ENCODE measurements around the gene RPL35A. TPM values are rescaled to one million over a fixed set of nuclear protein-coding genes. Genes with fewer than 3 reads are reported as not detected.
"Not testable (repeated sequence)": the region's sequence is repeated elsewhere in the genome, so short reads cannot be mapped to it uniquely, and the experiment has no call there.

RPL35A gene
- total RNA-seq, 1 donor, result 997 TPM

GRCh38 chr3:197940745-197941384, 9.1 kb upstream of the RPL35A start:
- H3K4me1 ChIP-seq (ENCODE audit: insufficient read depth, low read length), result no peaks in the 10 kb centered on the region
- no peak overlapping the region for H3K4me3 ChIP-seq (ENCODE audit: low read length)
- H3K27me3 ChIP-seq (ENCODE audit: insufficient read depth, low read length), result no peaks in the 10 kb centered on the region
- H3K9me3 ChIP-seq (ENCODE audit: low read depth, low read length), result no peaks in the 10 kb centered on the region

- Histone ChIP-seq H3K4me1 (ENCODE audit: insufficient read depth, low read length) (no peaks in the 10 kb centered on the region), H3K4me3 (ENCODE audit: low read length) (no peak overlapping the region), H3K9me3 (ENCODE audit: low read depth, low read length) (no peaks in the 10 kb centered on the region), H3K27me3 (ENCODE audit: insufficient read depth, low read length) (no peaks in the 10 kb centered on the region)
Measured at GRCh38 chr3:197942956-197943556, 6.9 kb upstream of the RPL35A start.

- Histone ChIP-seq H3K27me3 (ENCODE audit: insufficient read depth, low read length) (no peaks in the 10 kb centered on the region), H3K4me3 (ENCODE audit: low read length) (peak overlapping the region; percentile 99), H3K4me1 (ENCODE audit: insufficient read depth, low read length) (peaks cover 38% of the 10 kb centered on the region), H3K9me3 (ENCODE audit: low read depth, low read length) (no peaks in the 10 kb centered on the region)
Measured at GRCh38 chr3:197949191-197949777, 706 bp upstream of the RPL35A start.

GRCh38 chr3:197950677-197951061, 679 bp downstream of the RPL35A start:
- Histone ChIP-seq H3K27me3 (ENCODE audit: insufficient read depth, low read length) (no peaks in the 10 kb centered on the region), H3K4me1 (ENCODE audit: insufficient read depth, low read length) (peaks cover 38% of the 10 kb centered on the region), H3K9me3 (ENCODE audit: low read depth, low read length) (no peaks in the 10 kb centered on the region), H3K4me3 (ENCODE audit: low read length) (peak overlapping the region; percentile 99)

- Histone ChIP-seq H3K9me3 (ENCODE audit: low read depth, low read length) (no peaks in the 10 kb centered on the region), H3K4me3 (ENCODE audit: low read length) (peak overlapping the region; percentile 99), H3K4me1 (ENCODE audit: insufficient read depth, low read length) (peaks cover 38% of the 10 kb centered on the region), H3K27me3 (ENCODE audit: insufficient read depth, low read length) (no peaks in the 10 kb centered on the region)
Measured at GRCh38 chr3:197951392-197951990, 1.5 kb downstream of the RPL35A start.

- no peaks in the 10 kb centered on the region for H3K27me3 ChIP-seq (ENCODE audit: insufficient read depth, low read length)
Measured at GRCh38 chr3:197952440-197952839, 2.5 kb downstream of the RPL35A start.

GRCh38 chr3:197953325-197953724, 3.3 kb downstream of the RPL35A start:
- Histone ChIP-seq H3K4me3 (ENCODE audit: low read length) (no peak overlapping the region), H3K9me3 (ENCODE audit: low read depth, low read length) (no peaks in the 10 kb centered on the region), H3K4me1 (ENCODE audit: insufficient read depth, low read length) (peaks cover 56% of the 10 kb centered on the region), H3K27me3 (ENCODE audit: insufficient read depth, low read length) (no peaks in the 10 kb centered on the region)

More at GRCh38 chr3:197952440-197952839, 2.5 kb downstream of the RPL35A start:
- no peak overlapping the region for H3K4me3 ChIP-seq (ENCODE audit: low read length)
- peaks cover 47% of the 10 kb centered on the region for H3K4me1 ChIP-seq (ENCODE audit: insufficient read depth, low read length)
- H3K9me3 ChIP-seq (ENCODE audit: low read depth, low read length), result no peaks in the 10 kb centered on the region

GRCh38 chr3:197953881-197954280, 3.9 kb downstream of the RPL35A start:
- Histone ChIP-seq H3K9me3 (ENCODE audit: low read depth, low read length) (no peaks in the 10 kb centered on the region), H3K4me1 (ENCODE audit: insufficient read depth, low read length) (peaks cover 61% of the 10 kb centered on the region), H3K27me3 (ENCODE audit: insufficient read depth, low read length) (no peaks in the 10 kb centered on the region), H3K4me3 (ENCODE audit: low read length) (no peak overlapping the region)

- H3K9me3 ChIP-seq (ENCODE audit: low read depth, low read length), result no peaks in the 10 kb centered on the region
- H3K4me3 ChIP-seq (ENCODE audit: low read length), result no peak overlapping the region
- H3K27me3 ChIP-seq (ENCODE audit: insufficient read depth, low read length), result no peaks in the 10 kb centered on the region
- H3K4me1 ChIP-seq (ENCODE audit: insufficient read depth, low read length), result peaks cover 64% of the 10 kb centered on the region
Measured at GRCh38 chr3:197955892-197956477, 6.0 kb downstream of the RPL35A start.

GRCh38 chr3:197956626-197956988, 6.6 kb downstream of the RPL35A start:
- Histone ChIP-seq H3K4me1 (ENCODE audit: insufficient read depth, low read length) (peaks cover 64% of the 10 kb centered on the region), H3K9me3 (ENCODE audit: low read depth, low read length) (no peaks in the 10 kb centered on the region), H3K4me3 (ENCODE audit: low read length) (no peak overlapping the region), H3K27me3 (ENCODE audit: insufficient read depth, low read length) (no peaks in the 10 kb centered on the region)

GRCh38 chr3:197957790-197958133, 7.8 kb downstream of the RPL35A start:
- Histone ChIP-seq H3K27me3 (ENCODE audit: insufficient read depth, low read length) (no peaks in the 10 kb centered on the region), H3K4me1 (ENCODE audit: insufficient read depth, low read length) (peaks cover 57% of the 10 kb centered on the region), H3K9me3 (ENCODE audit: low read depth, low read length) (no peaks in the 10 kb centered on the region), H3K4me3 (ENCODE audit: low read length) (no peak overlapping the region)

GRCh38 chr3:197958346-197958745, 8.4 kb downstream of the RPL35A start:
- Histone ChIP-seq H3K27me3 (ENCODE audit: insufficient read depth, low read length) (no peaks in the 10 kb centered on the region), H3K4me1 (ENCODE audit: insufficient read depth, low read length) (peaks cover 51% of the 10 kb centered on the region), H3K4me3 (ENCODE audit: low read length) (no peak overlapping the region), H3K9me3 (ENCODE audit: low read depth, low read length) (no peaks in the 10 kb centered on the region)

GRCh38 chr3:197958848-197959247, 8.9 kb downstream of the RPL35A start:
- not testable (repeated sequence) for H3K4me3 ChIP-seq (ENCODE audit: low read length); H3K27me3 ChIP-seq (ENCODE audit: insufficient read depth, low read length); H3K9me3 ChIP-seq (ENCODE audit: low read depth, low read length)
- H3K4me1 ChIP-seq (ENCODE audit: insufficient read depth, low read length), result peaks cover 50% of the 10 kb centered on the region

- Histone ChIP-seq H3K4me1 (ENCODE audit: insufficient read depth, low read length) (peaks cover 50% of the 10 kb centered on the region), H3K27me3 (ENCODE audit: insufficient read depth, low read length) (no peaks in the 10 kb centered on the region), H3K9me3 (ENCODE audit: low read depth, low read length) (no peaks in the 10 kb centered on the region), H3K4me3 (ENCODE audit: low read length) (peak overlapping the region; percentile 77)
Measured at GRCh38 chr3:197959500-197959890, 9.5 kb downstream of the RPL35A start.

GRCh38 chr3:197959891-197960693, 10.1 kb downstream of the RPL35A start, which contains the start of gene LMLN:
Gene LMLN (plus strand): TSS chr3:197960217. CDS start chr3:197960246, 29 bp downstream.
- Histone ChIP-seq H3K4me1 (ENCODE audit: insufficient read depth, low read length) (peaks cover 50% of the 10 kb centered on the region), H3K27me3 (ENCODE audit: insufficient read depth, low read length) (no peaks in the 10 kb centered on the region), H3K9me3 (ENCODE audit: low read depth, low read length) (no peaks in the 10 kb centered on the region), H3K4me3 (ENCODE audit: low read length) (peak within 1 kb of the TSS; percentile 77)

Measured in mononuclear cell (primary cell).